H9 (cell line): ENCODE measurements around the gene FGF12. TPM values are rescaled to one million over a fixed set of nuclear protein-coding genes. Genes with fewer than 3 reads are reported as not detected.

Source experiments
- DNase-seq: peaks from one replicate; pipeline ENCODE4 v3.0.0-alpha.2; 2017
- H2AFZ ChIP-seq: one replicate; pipeline ENCODE4 v1.6.1; 2013; ENCODE audit warnings: mild to moderate bottlenecking, low read length, control low read depth, moderate library complexity
- H2AK5ac ChIP-seq: 2 replicates; pipeline ENCODE4 v1.6.1; 2013; ENCODE audit warnings: low read length, control low read depth, mixed read lengths; ENCODE audit not compliant: insufficient read length
- H2BK120ac ChIP-seq: one replicate; pipeline ENCODE4 v1.6.1; 2013; ENCODE audit warnings: low read depth, mild to moderate bottlenecking, low read length, control low read depth, inconsistent platforms; ENCODE audit not compliant: poor library complexity, severe bottlenecking
- H2BK12ac ChIP-seq: 2 replicates; pipeline ENCODE4 v1.6.1; 2013; ENCODE audit warnings: low read length, control low read depth, mixed read lengths, low read depth; ENCODE audit not compliant: insufficient read length
- H2BK15ac ChIP-seq: 2 replicates; pipeline ENCODE4 v1.6.1; 2013; ENCODE audit warnings: low read depth, low read length, control low read depth
- H2BK20ac ChIP-seq: one replicate; pipeline ENCODE4 v1.6.1; 2013; ENCODE audit warnings: low read depth, mild to moderate bottlenecking, low read length, control low read depth, inconsistent platforms; ENCODE audit not compliant: poor library complexity, severe bottlenecking
- H2BK5ac ChIP-seq: 2 replicates; pipeline ENCODE4 v1.6.1; 2013; ENCODE audit warnings: low read length, control low read depth, mixed read lengths; ENCODE audit not compliant: insufficient read length
- H3K14ac ChIP-seq: 2 replicates; pipeline ENCODE4 v1.6.1; 2013; ENCODE audit warnings: low read length, control low read depth; ENCODE audit not compliant: insufficient read depth
- H3K18ac ChIP-seq: 2 replicates; pipeline ENCODE4 v1.6.1; 2013; ENCODE audit warnings: low read depth, mild to moderate bottlenecking, mixed read lengths, low read length, control low read depth; ENCODE audit not compliant: insufficient read length
- H3K23ac ChIP-seq: 2 replicates; pipeline ENCODE4 v1.6.1; 2013; ENCODE audit warnings: low read length, control low read depth, mixed read lengths, low read depth; ENCODE audit not compliant: insufficient read length
- H3K23me2 ChIP-seq: 2 replicates; pipeline ENCODE4 v1.6.1; 2013; ENCODE audit warnings: low read depth, mild to moderate bottlenecking, mixed read lengths, low read length, control low read depth; ENCODE audit not compliant: insufficient read length, poor library complexity, severe bottlenecking
- H3K27ac ChIP-seq: 2 replicates; pipeline ENCODE4 v1.5.1; 2013; ENCODE audit warnings: low read length, control low read depth, mixed read lengths, low read depth; ENCODE audit not compliant: insufficient read length
- H3K27me3 ChIP-seq: 2 replicates; pipeline ENCODE4 v1.6.1; 2013; ENCODE audit warnings: low read length, control low read depth, inconsistent platforms; ENCODE audit not compliant: insufficient read depth
- H3K4ac ChIP-seq: 2 replicates; pipeline ENCODE4 v1.6.1; 2013; ENCODE audit warnings: low read depth, mild to moderate bottlenecking, control low read depth, inconsistent platforms, low read length, moderate library complexity
- H3K4me1 ChIP-seq: 2 replicates; pipeline ENCODE4 v1.6.1; 2013; ENCODE audit warnings: low read length, control low read depth, inconsistent platforms; ENCODE audit not compliant: insufficient read depth
- H3K4me2 ChIP-seq: 2 replicates; pipeline ENCODE4 v1.6.1; 2013; ENCODE audit warnings: low read length, control low read depth, mixed read lengths; ENCODE audit not compliant: insufficient read length, insufficient read depth
- H3K56ac ChIP-seq: 2 replicates; pipeline ENCODE4 v1.6.1; 2013; ENCODE audit warnings: low read depth, mild to moderate bottlenecking, mixed read lengths, low read length, control low read depth; ENCODE audit not compliant: insufficient read length
- H3K79me1 ChIP-seq: 2 replicates; pipeline ENCODE4 v1.6.1; 2013; ENCODE audit warnings: low read depth, mild to moderate bottlenecking, moderate library complexity, low read length, control low read depth, inconsistent platforms; ENCODE audit not compliant: insufficient read depth, poor library complexity, severe bottlenecking
- H3K79me2 ChIP-seq: 2 replicates; pipeline ENCODE4 v1.6.1; 2013; ENCODE audit warnings: low read length, control low read depth, inconsistent platforms; ENCODE audit not compliant: insufficient read depth
- H3K9ac ChIP-seq: 2 replicates; pipeline ENCODE4 v1.6.1; 2013; ENCODE audit warnings: low read length, control low read depth, mixed read lengths; ENCODE audit not compliant: insufficient read length; ENCODE audit errors: extremely low read depth
- H3K9me3 ChIP-seq: one replicate; pipeline ENCODE4 v1.6.1; 2013; ENCODE audit warnings: low read depth, low read length, inconsistent platforms; ENCODE audit not compliant: control insufficient read depth
- H3T11ph ChIP-seq: one replicate; pipeline ENCODE4 v1.6.1; 2013; ENCODE audit warnings: mild to moderate bottlenecking, low read length, control low read depth, inconsistent platforms
- H4K20me1 ChIP-seq: one replicate; pipeline ENCODE4 v1.6.1; 2013; ENCODE audit not compliant: control insufficient read depth, insufficient read length, insufficient read depth
- H4K5ac ChIP-seq: 2 replicates; pipeline ENCODE4 v1.6.1; 2013; ENCODE audit warnings: low read depth, mild to moderate bottlenecking, mixed read lengths, low read length, control low read depth; ENCODE audit not compliant: insufficient read length
- H4K8ac ChIP-seq: replicated peaks from 2 replicates; pipeline ENCODE4 v1.6.1; 2013; ENCODE audit warnings: low read length, control low read depth, mixed read lengths, low read depth; ENCODE audit not compliant: insufficient read length
- H4K91ac ChIP-seq: 2 replicates; pipeline ENCODE4 v1.6.1; 2013; ENCODE audit warnings: low read depth, mild to moderate bottlenecking, moderate library complexity, mixed read lengths, low read length, control low read depth; ENCODE audit not compliant: insufficient read length
- H3K27ac Mint-ChIP-seq, 3 experiments: 2 replicates in 2 of 3; 3 replicates in 1 of 3; pipeline ENCODE4 v1.8.0; 2020 to 2021; ENCODE audit warnings: mixed read lengths in 3 of 3, mild to moderate bottlenecking in 1 of 3, moderate library complexity in 1 of 3
- H3K27me3 Mint-ChIP-seq: 2 replicates; pipeline ENCODE4 v1.8.0; 2021; ENCODE audit warnings: low read depth, mild to moderate bottlenecking, moderate library complexity, mixed read lengths
- H3K36me3 Mint-ChIP-seq, 3 experiments: 2 replicates in 2 of 3; 3 replicates in 1 of 3; pipeline ENCODE4 v1.8.0; 2020 to 2021; ENCODE audit warnings: low read depth in 3 of 3, mixed read lengths in 3 of 3; ENCODE audit not compliant: insufficient read depth in 1 of 3
- H3K4me1 Mint-ChIP-seq, 2 experiments: 2 replicates each; pipeline ENCODE4 v1.8.0; 2020; ENCODE audit warnings: mixed read lengths in 2 of 2
- H3K4me3 Mint-ChIP-seq, 2 experiments: 2 replicates in 1 of 2; 3 replicates in 1 of 2; pipeline ENCODE4 v1.8.0; 2020 to 2021; ENCODE audit warnings: mild to moderate bottlenecking in 2 of 2, mixed read lengths in 2 of 2, moderate library complexity in 1 of 2
- H3K9me3 Mint-ChIP-seq, 2 experiments: 2 replicates in 1 of 2; 3 replicates in 1 of 2; pipeline ENCODE4 v1.8.0; 2020; ENCODE audit warnings: mild to moderate bottlenecking in 2 of 2, mixed read lengths in 2 of 2, moderate library complexity in 1 of 2
- WGBS: extraction: QIAGEN DNeasy Blood & Tissue Kit; methylation state at CpG from one replicate; pipeline ENCODE4 v1.1.7; 2013; ENCODE audit warnings: missing lambda C conversion rate, low lambda C conversion rate, mixed read lengths; ENCODE audit not compliant: insufficient read length; ENCODE audit errors: extremely low coverage; 5-methylcytosine and 5-hydroxymethylcytosine counted together
- total RNA-seq: library from RNA; stranded (reverse); gene quantifications from 2 replicates; pipeline ENCODE4 v1.2.1, GENCODE V29; 2021
- TF ChIP-seq, protein P1 (sequence below): fragments of 200-600 bp; sonication (generic); conservative IDR thresholded peaks from 3 replicates; pipeline ENCODE4 v1.8.0; 2021; ENCODE audit warnings: antibody characterized with exemption, mild to moderate bottlenecking

The FGF12 gene
- total RNA-seq, 1 experiment from 2014 or later, result 5.6 TPM

DNA sequence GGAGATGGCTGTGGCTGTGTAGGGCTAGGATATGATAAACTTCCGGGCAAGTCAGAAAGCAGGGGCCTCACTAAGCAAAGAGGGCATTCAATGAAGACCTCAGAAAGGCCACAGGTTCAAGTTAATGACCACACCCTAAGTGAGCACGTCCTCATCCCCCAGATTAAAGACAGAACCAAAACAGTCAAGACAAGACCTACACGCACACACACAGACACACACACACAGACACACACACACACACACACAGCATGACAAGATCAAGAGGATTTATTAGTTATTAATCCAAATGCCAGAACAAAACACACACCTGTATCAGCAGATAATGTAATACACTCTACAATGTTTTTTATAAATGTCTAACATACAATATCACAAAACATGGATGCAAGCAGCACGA is 546.2 kb downstream of the FGF12 start:
- no peak overlapping the region for H3K4me3 Mint-ChIP-seq
- no peaks in the 10 kb centered on the region for H3K27me3 ChIP-seq
- no peak overlapping the region for H2BK12ac ChIP-seq
- peaks cover 13 to 21% of the 10 kb centered on the region in 2 experiments for H3K4me1 Mint-ChIP-seq
- no peak overlapping the region for H3T11ph ChIP-seq
- WGBS, result no CpG with 5 or more reads among the region's 4 CpGs
- H3K56ac ChIP-seq, result no peak overlapping the region
- no peak overlapping the region for H4K91ac ChIP-seq
- H3K27ac Mint-ChIP-seq, result no peak overlapping the region
- no peaks in the 10 kb centered on the region for H3K4me1 ChIP-seq
- H2BK120ac ChIP-seq, result no peak overlapping the region
- H2BK20ac ChIP-seq, result no peak overlapping the region
- DNase-seq, result no peak
- peaks cover 52% of the 10 kb centered on the region for H3K27me3 Mint-ChIP-seq
- H4K5ac ChIP-seq, result no peak overlapping the region
- H3K14ac ChIP-seq, result no peak overlapping the region
- no peak overlapping the region for H4K8ac ChIP-seq
- H2BK5ac ChIP-seq, result no peak overlapping the region
- H3K36me3 Mint-ChIP-seq, result 0 out of 7 replicates have a peak, but pooled peaks cover 0 to 2% (median 0%) of the 10 kb centered on the region in 3 experiments
- H3K79me1 ChIP-seq, result no peaks in the 10 kb centered on the region
- H3K9me3 Mint-ChIP-seq, result no peaks in the 10 kb centered on the region
- H3K27ac ChIP-seq, result no peak overlapping the region
- H3K9ac ChIP-seq, result no peak overlapping the region
- H2BK15ac ChIP-seq, result no peak overlapping the region
- no peaks in the 10 kb centered on the region for H3K79me2 ChIP-seq
- H4K20me1 ChIP-seq, result no peaks in the 10 kb centered on the region
- H3K23ac ChIP-seq, result no peak overlapping the region
- no peak overlapping the region for H2AK5ac ChIP-seq
- no peak overlapping the region for H3K18ac ChIP-seq
- H3K4ac ChIP-seq, result no peak overlapping the region
- H3K9me3 ChIP-seq, result no peaks in the 10 kb centered on the region
- no peaks in the 10 kb centered on the region for H3K23me2 ChIP-seq
- TF ChIP-seq, protein P1, sequence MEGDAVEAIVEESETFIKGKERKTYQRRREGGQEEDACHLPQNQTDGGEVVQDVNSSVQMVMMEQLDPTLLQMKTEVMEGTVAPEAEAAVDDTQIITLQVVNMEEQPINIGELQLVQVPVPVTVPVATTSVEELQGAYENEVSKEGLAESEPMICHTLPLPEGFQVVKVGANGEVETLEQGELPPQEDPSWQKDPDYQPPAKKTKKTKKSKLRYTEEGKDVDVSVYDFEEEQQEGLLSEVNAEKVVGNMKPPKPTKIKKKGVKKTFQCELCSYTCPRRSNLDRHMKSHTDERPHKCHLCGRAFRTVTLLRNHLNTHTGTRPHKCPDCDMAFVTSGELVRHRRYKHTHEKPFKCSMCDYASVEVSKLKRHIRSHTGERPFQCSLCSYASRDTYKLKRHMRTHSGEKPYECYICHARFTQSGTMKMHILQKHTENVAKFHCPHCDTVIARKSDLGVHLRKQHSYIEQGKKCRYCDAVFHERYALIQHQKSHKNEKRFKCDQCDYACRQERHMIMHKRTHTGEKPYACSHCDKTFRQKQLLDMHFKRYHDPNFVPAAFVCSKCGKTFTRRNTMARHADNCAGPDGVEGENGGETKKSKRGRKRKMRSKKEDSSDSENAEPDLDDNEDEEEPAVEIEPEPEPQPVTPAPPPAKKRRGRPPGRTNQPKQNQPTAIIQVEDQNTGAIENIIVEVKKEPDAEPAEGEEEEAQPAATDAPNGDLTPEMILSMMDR, result no peak
- H3K4me2 ChIP-seq, result no peak overlapping the region
- H2AFZ ChIP-seq, result no peak overlapping the region
